Parathyroid adenoma (tissue), 2 donors: Measurements from ENCODE around the gene NT5DC2.

Source experiments
- H2AFZ ChIP-seq: fragments of 300-600 bp; sonication (generic); one replicate; pipeline ENCODE4 v1.7.0; 2017; ENCODE audit warnings: antibody characterized with exemption, mild to moderate bottlenecking
- H3K27ac ChIP-seq: fragments of 300-600 bp; sonication (generic); one replicate; pipeline ENCODE4 v1.7.0; 2017
- H3K27me3 ChIP-seq: fragments of 300-600 bp; sonication (generic); one replicate; pipeline ENCODE4 v1.7.0; 2017; ENCODE audit warnings: low read length; ENCODE audit not compliant: control insufficient read depth, insufficient read depth
- H3K36me3 ChIP-seq: fragments of 300-600 bp; sonication (generic); one replicate; pipeline ENCODE4 v1.7.0; 2017; ENCODE audit warnings: low read length; ENCODE audit not compliant: control insufficient read depth, insufficient read depth
- H3K4me1 ChIP-seq: fragments of 300-600 bp; sonication (generic); one replicate; pipeline ENCODE4 v1.7.0; 2017; ENCODE audit warnings: control low read depth
- H3K4me2 ChIP-seq: fragments of 300-600 bp; sonication (generic); one replicate; pipeline ENCODE4 v1.7.0; 2017; ENCODE audit warnings: low read length
- H3K4me3 ChIP-seq: fragments of 300-600 bp; sonication (generic); one replicate; pipeline ENCODE4 v1.7.0; 2017; ENCODE audit warnings: low read depth, low read length
- H3K79me2 ChIP-seq: fragments of 300-600 bp; sonication (generic); one replicate; pipeline ENCODE4 v1.7.0; 2017; ENCODE audit warnings: control low read depth
- H3K9ac ChIP-seq: fragments of 300-600 bp; sonication (generic); one replicate; pipeline ENCODE4 v1.7.0; 2017; ENCODE audit warnings: mild to moderate bottlenecking
- H3K9me3 ChIP-seq: fragments of 300-600 bp; sonication (generic); one replicate; pipeline ENCODE4 v1.7.0; 2017; ENCODE audit warnings: low read length; ENCODE audit not compliant: control insufficient read depth
- TF ChIP-seq, protein P1 (sequence below): fragments of 300-600 bp; sonication (generic); IDR thresholded peaks from one replicate; pipeline ENCODE4 v1.7.0; 2017; ENCODE audit warnings: antibody characterized with exemption, mild to moderate bottlenecking
- donor health status: primary hyperparathyroidism.

Gene NT5DC2

DNA sequence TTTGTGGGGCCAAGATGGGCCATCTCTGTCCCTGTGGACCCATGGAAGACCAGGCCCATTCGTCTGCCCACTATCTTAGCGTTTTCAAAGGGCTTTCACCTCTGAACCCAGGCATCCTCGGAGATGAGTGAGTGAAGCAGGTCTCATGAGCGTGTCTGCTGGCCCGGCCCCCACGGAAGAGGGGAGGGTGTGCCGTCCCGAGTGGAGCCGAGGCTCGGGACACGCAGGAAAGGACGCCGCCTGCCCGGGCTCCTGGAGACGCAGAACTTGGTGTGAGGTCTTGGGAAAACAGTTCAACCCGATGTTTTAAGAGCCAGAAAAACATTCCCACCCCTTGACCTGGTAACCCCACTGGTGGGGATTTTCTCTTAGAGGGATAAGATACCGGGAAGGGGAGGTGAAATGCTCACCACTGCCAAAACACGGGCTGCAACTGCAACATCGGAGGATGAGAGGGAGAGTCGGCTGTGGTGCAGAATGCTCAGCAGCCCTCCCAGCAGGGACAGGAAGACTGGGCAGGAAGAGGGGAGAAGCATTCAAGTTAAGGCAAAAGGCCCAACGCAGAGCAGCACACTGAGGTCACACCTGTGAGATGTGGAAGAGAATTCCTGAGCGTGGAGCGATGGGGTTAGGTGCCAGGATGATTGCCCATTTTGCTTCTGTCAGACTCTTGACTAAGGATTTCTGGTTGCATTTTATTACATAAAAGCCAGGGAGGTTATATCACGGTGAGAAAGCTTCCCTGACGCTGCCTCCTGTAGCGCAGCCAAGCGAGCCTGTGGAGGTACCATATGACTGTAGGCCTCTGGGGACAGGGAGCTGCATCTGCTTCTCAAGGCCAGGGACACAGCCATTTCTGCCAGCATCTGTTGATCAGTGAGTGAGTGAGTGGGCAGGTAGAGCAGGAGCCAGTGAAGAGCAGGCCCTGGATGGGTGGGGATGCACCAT, 52.6 kb downstream of the NT5DC2 start:
- no peaks in the 10 kb centered on the region for H3K9me3 ChIP-seq
- TF ChIP-seq, protein P1, sequence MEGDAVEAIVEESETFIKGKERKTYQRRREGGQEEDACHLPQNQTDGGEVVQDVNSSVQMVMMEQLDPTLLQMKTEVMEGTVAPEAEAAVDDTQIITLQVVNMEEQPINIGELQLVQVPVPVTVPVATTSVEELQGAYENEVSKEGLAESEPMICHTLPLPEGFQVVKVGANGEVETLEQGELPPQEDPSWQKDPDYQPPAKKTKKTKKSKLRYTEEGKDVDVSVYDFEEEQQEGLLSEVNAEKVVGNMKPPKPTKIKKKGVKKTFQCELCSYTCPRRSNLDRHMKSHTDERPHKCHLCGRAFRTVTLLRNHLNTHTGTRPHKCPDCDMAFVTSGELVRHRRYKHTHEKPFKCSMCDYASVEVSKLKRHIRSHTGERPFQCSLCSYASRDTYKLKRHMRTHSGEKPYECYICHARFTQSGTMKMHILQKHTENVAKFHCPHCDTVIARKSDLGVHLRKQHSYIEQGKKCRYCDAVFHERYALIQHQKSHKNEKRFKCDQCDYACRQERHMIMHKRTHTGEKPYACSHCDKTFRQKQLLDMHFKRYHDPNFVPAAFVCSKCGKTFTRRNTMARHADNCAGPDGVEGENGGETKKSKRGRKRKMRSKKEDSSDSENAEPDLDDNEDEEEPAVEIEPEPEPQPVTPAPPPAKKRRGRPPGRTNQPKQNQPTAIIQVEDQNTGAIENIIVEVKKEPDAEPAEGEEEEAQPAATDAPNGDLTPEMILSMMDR, result no peak
- H3K36me3 ChIP-seq, result no peaks in the 10 kb centered on the region
- no peak overlapping the region for H2AFZ ChIP-seq
- no peaks in the 10 kb centered on the region for H3K79me2 ChIP-seq
- H3K4me2 ChIP-seq, result no peak overlapping the region
- H3K27ac ChIP-seq, result no peak overlapping the region
- no peaks in the 10 kb centered on the region for H3K27me3 ChIP-seq
- no peak overlapping the region for H3K9ac ChIP-seq
- H3K4me1 ChIP-seq, result no peaks in the 10 kb centered on the region
- H3K4me3 ChIP-seq, result no peak overlapping the region

DNA sequence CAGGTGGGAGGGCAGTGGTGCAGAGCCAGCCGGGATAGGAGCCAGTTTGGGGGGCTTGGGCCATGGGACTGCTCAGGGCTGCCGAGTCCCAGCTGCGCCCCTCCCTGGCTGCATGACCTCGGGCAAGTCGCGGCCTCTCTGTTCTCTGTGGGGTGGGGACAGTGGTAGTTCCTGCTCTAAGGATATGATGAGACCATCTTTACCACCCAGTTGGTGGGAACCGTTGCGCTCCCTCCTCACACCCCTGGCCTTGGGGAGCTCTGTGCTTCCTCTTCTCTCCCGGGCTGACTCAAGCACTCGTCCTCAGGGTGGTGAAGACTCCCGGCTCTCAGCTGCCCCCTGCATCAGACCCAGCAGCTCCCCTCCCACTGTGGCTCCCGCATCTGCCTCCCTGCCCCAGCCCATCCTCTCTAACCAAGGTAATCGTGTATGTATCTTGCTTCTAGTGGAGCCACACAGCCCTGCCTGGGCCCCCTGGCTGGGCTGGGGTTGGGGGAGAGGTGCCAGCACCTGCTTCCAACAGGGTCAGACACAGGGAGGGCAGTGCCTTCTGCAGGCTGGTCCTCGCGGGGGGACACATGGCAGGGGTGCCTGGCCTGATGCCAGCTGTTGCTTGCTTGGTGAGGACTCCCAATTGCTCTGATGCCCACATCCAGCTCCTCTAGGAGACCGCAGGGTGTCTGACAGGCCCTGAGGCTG, 53.6 kb downstream of the NT5DC2 start:
- no peak overlapping the region for H3K4me3 ChIP-seq
- H3K4me1 ChIP-seq, result no peaks in the 10 kb centered on the region
- no peaks in the 10 kb centered on the region for H3K9me3 ChIP-seq
- TF ChIP-seq, protein P1, result no peak
- no peak overlapping the region for H3K27ac ChIP-seq
- H3K36me3 ChIP-seq, result no peaks in the 10 kb centered on the region
- H2AFZ ChIP-seq, result no peak overlapping the region
- no peak overlapping the region for H3K9ac ChIP-seq
- H3K4me2 ChIP-seq, result no peak overlapping the region
- no peaks in the 10 kb centered on the region for H3K27me3 ChIP-seq
- no peaks in the 10 kb centered on the region for H3K79me2 ChIP-seq

DNA sequence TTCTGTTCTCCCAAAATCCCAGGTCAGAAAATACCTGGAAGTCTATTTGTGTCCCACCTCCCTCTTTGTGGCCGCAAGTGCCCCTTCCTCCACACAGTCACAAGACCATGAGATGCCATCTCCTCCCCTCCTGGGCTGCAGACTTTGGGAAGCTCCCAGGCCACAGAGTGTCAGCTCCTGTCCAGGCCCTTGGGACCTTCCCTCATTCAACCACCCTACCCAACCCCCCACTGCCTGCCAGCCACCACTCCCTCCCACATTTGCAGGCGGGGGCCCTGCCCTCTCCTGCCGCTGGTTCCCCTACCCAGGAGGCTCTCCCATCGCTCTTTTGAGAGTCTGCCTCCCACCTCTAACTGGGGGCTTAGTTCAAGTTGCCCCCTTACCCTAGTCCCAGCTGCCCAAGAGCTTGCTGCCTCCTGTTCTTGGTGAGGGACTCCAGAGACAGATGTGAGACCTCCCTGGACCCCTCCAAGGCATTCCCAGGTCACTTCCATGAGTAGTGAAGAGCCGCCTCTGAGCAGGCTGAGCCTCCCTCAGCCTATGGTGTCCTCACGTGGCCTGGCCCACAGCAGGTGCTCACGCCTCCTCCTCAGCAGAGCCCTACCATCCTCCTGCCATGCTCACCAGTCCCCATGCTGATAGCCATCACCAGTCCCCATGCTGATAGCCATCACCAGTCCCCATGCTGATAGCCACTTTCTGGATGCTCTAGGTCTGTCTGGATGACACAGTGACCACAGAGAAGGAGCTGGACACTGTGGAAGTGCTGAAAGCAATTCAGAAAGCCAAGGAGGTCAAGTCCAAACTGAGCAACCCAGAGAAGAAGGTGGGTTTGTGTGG, 54.4 kb downstream of the NT5DC2 start:
- TF ChIP-seq, protein P1, result no peak
- Histone ChIP-seq H3K36me3 (no peaks in the 10 kb centered on the region), H3K27me3 (no peaks in the 10 kb centered on the region), H3K27ac (no peak overlapping the region), H3K4me2 (no peak overlapping the region), H3K9ac (no peak overlapping the region), H3K79me2 (no peaks in the 10 kb centered on the region), H2AFZ (no peak overlapping the region), H3K4me3 (no peak overlapping the region), H3K9me3 (no peaks in the 10 kb centered on the region), H3K4me1 (no peaks in the 10 kb centered on the region)

DNA sequence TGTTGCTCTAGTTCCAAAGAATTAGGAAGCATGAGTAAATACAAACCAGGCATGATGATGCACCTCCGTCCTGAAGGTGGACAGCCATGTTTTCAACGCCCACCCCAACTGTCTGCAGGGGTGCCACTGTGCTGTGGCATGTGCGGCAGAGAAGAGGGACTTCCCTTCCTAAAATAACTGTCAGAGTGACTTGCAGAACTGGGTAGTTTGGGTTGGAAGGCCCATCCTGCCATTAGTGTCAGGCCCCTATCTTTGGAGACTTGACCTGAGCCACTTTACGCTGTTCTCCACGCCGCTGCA, 55.9 kb downstream of the NT5DC2 start:
- H3K4me3 ChIP-seq, result no peak overlapping the region
- no peaks in the 10 kb centered on the region for H3K9me3 ChIP-seq
- H3K27me3 ChIP-seq, result no peaks in the 10 kb centered on the region
- no peaks in the 10 kb centered on the region for H3K36me3 ChIP-seq
- H3K27ac ChIP-seq, result no peak overlapping the region
- TF ChIP-seq, protein P1, result no peak
- no peak overlapping the region for H3K9ac ChIP-seq
- no peak overlapping the region for H3K4me2 ChIP-seq
- H3K4me1 ChIP-seq, result no peaks in the 10 kb centered on the region
- H2AFZ ChIP-seq, result no peak overlapping the region
- no peaks in the 10 kb centered on the region for H3K79me2 ChIP-seq
